ENCODE data around the gene FBXW8. TPM values are rescaled to one million over a fixed set of nuclear protein-coding genes. Genes with fewer than 3 reads are reported as not detected.

The FBXW8 gene
- total RNA-seq, 1 experiment from 2014 or later, result 15.3 TPM

- no peak overlapping the region for H3K27ac Mint-ChIP-seq
- TF ChIP-seq CTCF (conservative IDR thresholded peaks at IDR 0.05), result no peak
These were observed 9.1 kb upstream of the FBXW8 start for GRCh38 chr12:116901612-116902011.

More at GRCh38 chr12:116901612-116902011, 9.1 kb upstream of the FBXW8 start:
- peaks cover under 1 to 1% of the 10 kb centered on the region in 2 experiments; a peak in 3 of 4 replicates for H3K4me1 Mint-ChIP-seq
- H3K9me3 Mint-ChIP-seq, result no peaks in the 10 kb centered on the region; a peak in 1 of 5 replicates
- Histone ChIP-seq H3K79me2 (ENCODE audit: insufficient read depth, low read length) (no peaks in the 10 kb centered on the region), H3K4me1 (ENCODE audit: insufficient read depth, low read length) (no peaks in the 10 kb centered on the region), H2BK20ac (ENCODE audit: low read depth, low read length, poor library complexity, severe bottlenecking) (no peak overlapping the region), H2BK15ac (ENCODE audit: low read depth, low read length) (no peak overlapping the region), H3K23ac (ENCODE audit: insufficient read length, low read depth, low read length) (no peak overlapping the region), H3K4me2 (ENCODE audit: insufficient read depth, insufficient read length, low read length) (no peak overlapping the region), H4K20me1 (ENCODE audit: control insufficient read depth, insufficient read depth, insufficient read length) (no peaks in the 10 kb centered on the region), H3K9ac (ENCODE audit: extremely low read depth, insufficient read length, low read length) (no peak overlapping the region), H3K9me3 (ENCODE audit: control insufficient read depth, low read depth, low read length) (no peaks in the 10 kb centered on the region), H4K91ac (ENCODE audit: insufficient read length, low read depth, low read length) (no peak overlapping the region), H3K56ac (ENCODE audit: insufficient read length, low read depth, low read length) (no peak overlapping the region), H3K79me1 (ENCODE audit: insufficient read depth, low read depth, low read length, poor library complexity, severe bottlenecking) (no peaks in the 10 kb centered on the region), H2AFZ (ENCODE audit: low read length) (no peak overlapping the region), H2BK12ac (ENCODE audit: insufficient read length, low read depth, low read length) (no peak overlapping the region), H3K27ac (ENCODE audit: insufficient read length, low read depth, low read length) (no peak overlapping the region), H3K14ac (ENCODE audit: insufficient read depth, low read length) (no peak overlapping the region), H3K18ac (ENCODE audit: insufficient read length, low read depth, low read length) (no peak overlapping the region), H3K4ac (ENCODE audit: low read depth, low read length) (no peak overlapping the region), H3K23me2 (ENCODE audit: insufficient read length, low read depth, low read length, poor library complexity, severe bottlenecking) (no peaks in the 10 kb centered on the region), H4K8ac (replicated peaks; ENCODE audit: insufficient read length, low read depth, low read length) (no peak overlapping the region), H4K5ac (ENCODE audit: insufficient read length, low read depth, low read length) (no peak overlapping the region), H3K27me3 (ENCODE audit: insufficient read depth, low read length) (no peaks in the 10 kb centered on the region), H2AK5ac (ENCODE audit: insufficient read length, low read length) (no peak overlapping the region), H2BK5ac (ENCODE audit: insufficient read length, low read length) (no peak overlapping the region), H2BK120ac (ENCODE audit: low read depth, low read length, poor library complexity, severe bottlenecking) (no peak overlapping the region), H3T11ph (ENCODE audit: low read length) (no peak overlapping the region)
- WGBS (ENCODE audit: extremely low coverage, insufficient read length, low lambda C conversion rate), result no CpG with 5 or more reads among the region's 2 CpGs
- H3K36me3 Mint-ChIP-seq (ENCODE audit: insufficient read depth in 1 of 3, low read depth in 3 of 3), result no peaks in the 10 kb centered on the region
- DNase-seq, result no peak
- no peak overlapping the region for H3K4me3 Mint-ChIP-seq
- peaks cover 35% of the 10 kb centered on the region for H3K27me3 Mint-ChIP-seq (ENCODE audit: low read depth)
